ENCODE data around the gene ZNF594. TPM values are rescaled to one million over a fixed set of nuclear protein-coding genes. Genes with fewer than 3 reads are reported as not detected.
A peak's percentile ranks its signal among the peaks of the same experiment; 100 is the strongest.
"Not testable (repeated sequence)": the region's sequence is repeated elsewhere in the genome, so short reads cannot be mapped to it uniquely, and the experiment has no call there.

ZNF594 gene
- polyA plus RNA-seq, 3 donors from 2014 or later, result 0.54 to 2.1 TPM; not detected in 1

GRCh38 chr17:5183410-5183793, 8.3 kb downstream of the ZNF594 start:
- Mint-ChIP-seq H3K36me3 (peaks cover 40 to 59% (median 44%) of the 10 kb centered on the region in 3 donors), H3K27ac (peak overlapping the region; percentile 39 to 90 (median 57)), H3K27me3 (ENCODE audit: low read depth in 3 of 3) (peaks cover 14 to 24% (median 18%) of the 10 kb centered on the region in 3 donors), H3K9me3 (peaks cover 48 to 89% (median 87%) of the 10 kb centered on the region in 6 donors), H3K4me3 (peak overlapping the region in 1 of 5 donors; percentile 32), H3K4me1 (peaks cover 45 to 49% of the 10 kb centered on the region in 2 donors)
- DNase-seq, result no peak

GRCh38 chr17:5182597-5183409, 8.9 kb downstream of the ZNF594 start:
- Mint-ChIP-seq H3K4me3 (peak overlapping the region in 2 of 5 donors; percentile 27 to 32), H3K9me3 (peaks cover 49 to 90% (median 88%) of the 10 kb centered on the region in 6 donors), H3K27me3 (ENCODE audit: low read depth in 3 of 3) (peaks cover 14 to 24% (median 18%) of the 10 kb centered on the region in 3 donors), H3K27ac (peak overlapping the region in 5 of 6 donors; percentile 28 to 75 (median 53)), H3K36me3 (peaks cover 35 to 55% (median 41%) of the 10 kb centered on the region in 3 donors), H3K4me1 (peaks cover 43% of the 10 kb centered on the region in 2 donors)
- no peak for DNase-seq

- Mint-ChIP-seq H3K4me3 (peak overlapping the region in 1 of 5 donors; percentile 21), H3K27me3 (ENCODE audit: low read depth in 3 of 3) (peaks cover 14 to 24% (median 18%) of the 10 kb centered on the region in 3 donors), H3K36me3 (peaks cover 28 to 46% (median 33%) of the 10 kb centered on the region in 3 donors), H3K27ac (peak overlapping the region in 3 of 6 donors; percentile 23 to 75 (median 57)), H3K4me1 (peaks cover 37 to 38% of the 10 kb centered on the region in 2 donors), H3K9me3 (peaks cover 52 to 92% (median 84%) of the 10 kb centered on the region in 6 donors)
- peak in 1 of 3 donors; percentile 8 for DNase-seq
These were observed 10.0 kb downstream of the ZNF594 start for GRCh38 chr17:5181509-5182305.

GRCh38 chr17:5179003-5179402, 12.7 kb downstream of the ZNF594 start:
- H3K36me3 Mint-ChIP-seq, result peaks cover 32 to 50% (median 38%) of the 10 kb centered on the region in 3 donors

GRCh38 chr17:5175027-5175426, 16.6 kb downstream of the ZNF594 start:
- H3K4me3 Mint-ChIP-seq; H3K27ac Mint-ChIP-seq; DNase-seq; H3K27me3 Mint-ChIP-seq (ENCODE audit: low read depth in 3 of 3); H3K4me1 Mint-ChIP-seq: not testable (repeated sequence)
- peaks cover 17 to 30% (median 28%) of the 10 kb centered on the region in 3 donors for H3K36me3 Mint-ChIP-seq
- peaks cover 19 to 70% (median 52%) of the 10 kb centered on the region in 6 donors for H3K9me3 Mint-ChIP-seq

More at GRCh38 chr17:5179003-5179402, 12.7 kb downstream of the ZNF594 start:
- H3K9me3 Mint-ChIP-seq, result peaks cover 49 to 89% (median 78%) of the 10 kb centered on the region in 6 donors
- H3K4me3 Mint-ChIP-seq, result no peak overlapping the region
- no peak for DNase-seq
- peaks cover 11 to 14% of the 10 kb centered on the region in 2 donors for H3K4me1 Mint-ChIP-seq
- H3K27me3 Mint-ChIP-seq (ENCODE audit: low read depth in 3 of 3), result peaks cover 5 to 19% (median 14%) of the 10 kb centered on the region in 3 donors
- no peak overlapping the region for H3K27ac Mint-ChIP-seq

GRCh38 chr17:5165791-5166564, 25.7 kb downstream of the ZNF594 start:
- not testable (repeated sequence) for H3K27me3 Mint-ChIP-seq (ENCODE audit: low read depth in 3 of 3); H3K36me3 Mint-ChIP-seq; H3K4me1 Mint-ChIP-seq; H3K4me3 Mint-ChIP-seq; DNase-seq; H3K27ac Mint-ChIP-seq; H3K9me3 Mint-ChIP-seq

- DNase-seq, result no peak
- no peak overlapping the region for H3K27ac Mint-ChIP-seq
- H3K9me3 Mint-ChIP-seq, result no peaks in the 10 kb centered on the region
- H3K36me3 Mint-ChIP-seq, result no peaks in the 10 kb centered on the region
- no peaks in the 10 kb centered on the region for H3K4me1 Mint-ChIP-seq
- H3K27me3 Mint-ChIP-seq (ENCODE audit: low read depth in 3 of 3), result peaks cover 0 to 9% (median 3%) of the 10 kb centered on the region in 3 donors
- no peak overlapping the region for H3K4me3 Mint-ChIP-seq
These were observed 27.2 kb downstream of the ZNF594 start for GRCh38 chr17:5164436-5164835.

- H3K36me3 Mint-ChIP-seq, DNase-seq, H3K27ac Mint-ChIP-seq, H3K4me1 Mint-ChIP-seq, H3K9me3 Mint-ChIP-seq, H3K4me3 Mint-ChIP-seq: not testable (repeated sequence)
- peaks cover 1 to 11% (median 6%) of the 10 kb centered on the region in 3 donors for H3K27me3 Mint-ChIP-seq (ENCODE audit: low read depth in 3 of 3)
These were observed 29.9 kb downstream of the ZNF594 start for GRCh38 chr17:5161793-5162192.

- not testable (repeated sequence) for H3K36me3 Mint-ChIP-seq, H3K4me3 Mint-ChIP-seq, H3K27ac Mint-ChIP-seq, H3K9me3 Mint-ChIP-seq, DNase-seq, H3K4me1 Mint-ChIP-seq
- peaks cover 0 to 11% (median 6%) of the 10 kb centered on the region in 3 donors for H3K27me3 Mint-ChIP-seq (ENCODE audit: low read depth in 3 of 3)
These were observed 31.0 kb downstream of the ZNF594 start for GRCh38 chr17:5160702-5161101.

- not testable (repeated sequence) for H3K9me3 Mint-ChIP-seq; H3K36me3 Mint-ChIP-seq; H3K4me1 Mint-ChIP-seq; H3K4me3 Mint-ChIP-seq; H3K27ac Mint-ChIP-seq; H3K27me3 Mint-ChIP-seq (ENCODE audit: low read depth in 3 of 3); DNase-seq
These were observed 45.5 kb downstream of the ZNF594 start for GRCh38 chr17:5146122-5146521.

GRCh38 chr17:5142877-5143276, 48.8 kb downstream of the ZNF594 start:
- not testable (repeated sequence) for H3K4me1 Mint-ChIP-seq; H3K36me3 Mint-ChIP-seq; H3K27me3 Mint-ChIP-seq (ENCODE audit: low read depth in 3 of 3); H3K27ac Mint-ChIP-seq; H3K9me3 Mint-ChIP-seq; DNase-seq; H3K4me3 Mint-ChIP-seq

GRCh38 chr17:5139458-5139732, 52.3 kb downstream of the ZNF594 start:
- no peaks in the 10 kb centered on the region for H3K36me3 Mint-ChIP-seq
- H3K27me3 Mint-ChIP-seq (ENCODE audit: low read depth in 3 of 3), result peaks cover 0 to 2% (median 2%) of the 10 kb centered on the region in 3 donors
- no peaks in the 10 kb centered on the region for H3K9me3 Mint-ChIP-seq

GRCh38 chr17:5138616-5139457, 52.8 kb downstream of the ZNF594 start:
- Mint-ChIP-seq H3K4me1 (no peaks in the 10 kb centered on the region), H3K36me3 (no peaks in the 10 kb centered on the region), H3K27me3 (ENCODE audit: low read depth in 3 of 3) (peaks cover 0 to 2% (median 2%) of the 10 kb centered on the region in 3 donors), H3K27ac (no peak overlapping the region), H3K9me3 (no peaks in the 10 kb centered on the region), H3K4me3 (no peak overlapping the region)
- DNase-seq, result no peak

More at GRCh38 chr17:5139458-5139732, 52.3 kb downstream of the ZNF594 start:
- H3K27ac Mint-ChIP-seq, result no peak overlapping the region
- no peak for DNase-seq
- no peak overlapping the region for H3K4me3 Mint-ChIP-seq
- H3K4me1 Mint-ChIP-seq, result no peaks in the 10 kb centered on the region

Data from immature natural killer cell (primary cell).